BE2C (cell line): ENCODE data around the gene SNX3. TPM values are rescaled to one million over a fixed set of nuclear protein-coding genes. Genes with fewer than 3 reads are reported as not detected.
"Not testable (repeated sequence)": the region's sequence is repeated elsewhere in the genome, so short reads cannot be mapped to it uniquely, and the experiment has no call there.

ENCODE experiments used
- DNase-seq: peaks from one replicate; pipeline ENCODE4 v3.0.0-alpha.2; 2020
- H3K27me3 ChIP-seq: fragments of 250-450 bp; sonication (Bioruptor Pico); 2 replicates; pipeline ENCODE4 v1.5.1; 2020; ENCODE audit warnings: mild to moderate bottlenecking
- H3K36me3 ChIP-seq: fragments of 250-450 bp; sonication (Bioruptor Pico); 2 replicates; pipeline ENCODE4 v1.5.1; 2020; ENCODE audit warnings: mild to moderate bottlenecking
- H3K4me1 ChIP-seq: fragments of 250-450 bp; sonication (Bioruptor Pico); 2 replicates; pipeline ENCODE4 v1.5.1; 2020
- H3K4me3 ChIP-seq: 2 replicates; pipeline ENCODE4 v1.5.1; 2011; ENCODE audit warnings: low read depth, low read length
- H3K9me3 ChIP-seq: fragments of 250-450 bp; sonication (Bioruptor Pico); 2 replicates; pipeline ENCODE4 v1.5.1; 2020
- polyA plus RNA-seq: library from polyadenylated mRNA; unstranded; fragments of >200 nt; gene quantifications from one replicate; pipeline ENCODE4 v1.2.1, GENCODE V29; 2012; ENCODE audit warnings: low read depth, missing spikeins; ENCODE audit not compliant: insufficient read length, insufficient read depth
- TF ChIP-seq, protein P1 (sequence below): IDR thresholded peaks from 2 replicates; pipeline ENCODE4 v1.5.1; 2012; ENCODE audit warnings: mild to moderate bottlenecking, low read depth, low read length

The SNX3 gene
- polyA plus RNA-seq, result 183 TPM

DNA sequence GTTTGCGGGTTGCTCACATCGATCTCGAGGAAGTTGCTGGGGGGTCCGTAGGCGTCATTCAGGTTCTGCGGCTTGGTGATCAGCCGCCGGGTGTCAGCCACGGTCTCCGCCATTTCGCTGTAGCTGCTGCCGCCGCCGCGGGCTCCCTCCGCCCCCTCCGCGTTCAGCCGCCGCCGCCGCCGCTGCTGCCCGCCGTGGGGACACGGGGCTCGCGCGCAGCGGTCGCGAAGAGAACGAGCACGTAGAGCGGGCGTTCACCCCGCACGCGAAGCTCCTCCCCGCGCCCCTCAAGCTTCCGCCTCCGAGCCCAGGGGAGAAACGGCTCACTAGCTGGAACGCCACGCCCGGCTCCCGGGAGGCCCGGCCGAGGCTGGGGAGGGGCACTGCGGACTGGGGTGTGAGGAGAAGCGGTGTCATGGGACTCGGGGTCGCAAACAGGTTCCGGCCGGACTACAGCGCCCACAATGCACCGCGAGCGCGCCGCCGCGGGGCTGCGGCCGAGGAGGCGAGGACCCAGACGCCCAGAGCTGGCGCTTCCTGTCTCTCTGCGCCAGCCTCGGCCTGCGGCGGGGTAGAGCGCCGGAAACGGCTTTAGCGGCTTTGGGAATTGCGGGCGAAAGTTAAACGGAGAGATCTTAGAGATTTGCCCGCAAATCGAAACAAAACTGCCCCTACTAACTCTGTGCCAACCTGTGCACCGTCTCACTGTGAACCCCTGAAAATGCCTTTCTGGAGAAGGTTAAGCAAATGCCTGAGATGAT is at the start of gene SNX3:
TSS of gene SNX3 (minus strand) at position 232 of the 761 bp plus-strand sequence. CDS start at position 113, 119 bp downstream.
- DNase-seq, result peak; percentile 97
- Histone ChIP-seq H3K4me1 (no peaks in the 10 kb centered on the region), H3K9me3 (no peaks in the 10 kb centered on the region), H3K27me3 (no peaks in the 10 kb centered on the region), H3K4me3 (peak within 1 kb of the TSS; percentile 72), H3K36me3 (peaks cover 1% of the 10 kb centered on the region; the same call in 1 of the 2 replicates)
- TF ChIP-seq, protein P1, sequence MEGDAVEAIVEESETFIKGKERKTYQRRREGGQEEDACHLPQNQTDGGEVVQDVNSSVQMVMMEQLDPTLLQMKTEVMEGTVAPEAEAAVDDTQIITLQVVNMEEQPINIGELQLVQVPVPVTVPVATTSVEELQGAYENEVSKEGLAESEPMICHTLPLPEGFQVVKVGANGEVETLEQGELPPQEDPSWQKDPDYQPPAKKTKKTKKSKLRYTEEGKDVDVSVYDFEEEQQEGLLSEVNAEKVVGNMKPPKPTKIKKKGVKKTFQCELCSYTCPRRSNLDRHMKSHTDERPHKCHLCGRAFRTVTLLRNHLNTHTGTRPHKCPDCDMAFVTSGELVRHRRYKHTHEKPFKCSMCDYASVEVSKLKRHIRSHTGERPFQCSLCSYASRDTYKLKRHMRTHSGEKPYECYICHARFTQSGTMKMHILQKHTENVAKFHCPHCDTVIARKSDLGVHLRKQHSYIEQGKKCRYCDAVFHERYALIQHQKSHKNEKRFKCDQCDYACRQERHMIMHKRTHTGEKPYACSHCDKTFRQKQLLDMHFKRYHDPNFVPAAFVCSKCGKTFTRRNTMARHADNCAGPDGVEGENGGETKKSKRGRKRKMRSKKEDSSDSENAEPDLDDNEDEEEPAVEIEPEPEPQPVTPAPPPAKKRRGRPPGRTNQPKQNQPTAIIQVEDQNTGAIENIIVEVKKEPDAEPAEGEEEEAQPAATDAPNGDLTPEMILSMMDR, result no peak; the same call in 1 of the 2 replicates

DNA sequence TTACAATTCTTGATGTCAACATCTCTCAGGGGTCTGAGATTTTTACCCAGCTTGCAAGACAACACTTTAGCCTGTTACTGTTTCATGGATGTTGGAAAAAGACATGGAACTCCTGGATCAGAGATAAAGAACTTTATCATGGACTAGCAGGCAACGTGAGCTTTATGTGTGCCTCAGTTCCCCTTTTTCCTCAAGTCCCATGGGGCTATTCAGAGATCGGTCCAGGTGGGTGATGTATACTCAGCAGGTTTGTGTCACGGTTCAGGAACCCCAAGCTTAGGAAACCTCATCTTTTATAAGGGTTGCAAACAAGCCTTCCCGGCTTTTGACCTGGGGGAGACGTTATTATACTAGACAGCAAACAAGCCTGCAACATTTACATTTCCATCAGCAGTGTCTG is 49.0 kb upstream of the SNX3 start:
- H3K4me1 ChIP-seq, result no peaks in the 10 kb centered on the region
- no peaks in the 10 kb centered on the region for H3K27me3 ChIP-seq
- H3K9me3 ChIP-seq, result no peaks in the 10 kb centered on the region
- H3K4me3 ChIP-seq, result no peak overlapping the region
- H3K36me3 ChIP-seq, result no peaks in the 10 kb centered on the region
- TF ChIP-seq, protein P1, result no peak
- no peak for DNase-seq

DNA sequence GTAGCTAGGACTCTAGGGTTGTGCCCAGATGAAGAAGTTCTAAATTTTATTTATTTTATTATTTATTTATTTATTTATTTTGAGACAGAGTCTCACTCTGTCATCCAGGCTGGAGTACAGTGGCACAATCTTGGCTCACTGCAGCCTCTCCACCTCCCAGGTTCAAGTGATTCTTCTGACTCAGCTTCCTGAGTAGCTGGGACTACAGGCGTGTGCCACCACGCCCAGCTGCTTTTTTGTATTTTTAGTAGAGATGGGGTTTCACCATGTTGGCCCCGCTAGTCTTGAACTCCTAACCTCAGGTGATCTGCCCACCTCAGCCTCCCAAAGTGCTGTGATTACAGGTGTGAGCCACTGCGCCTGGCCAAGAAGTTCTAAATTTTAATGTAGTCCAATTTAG is 47.8 kb upstream of the SNX3 start:
- not testable (repeated sequence) for H3K9me3 ChIP-seq, H3K4me1 ChIP-seq, H3K36me3 ChIP-seq, H3K4me3 ChIP-seq, DNase-seq, H3K27me3 ChIP-seq

DNA sequence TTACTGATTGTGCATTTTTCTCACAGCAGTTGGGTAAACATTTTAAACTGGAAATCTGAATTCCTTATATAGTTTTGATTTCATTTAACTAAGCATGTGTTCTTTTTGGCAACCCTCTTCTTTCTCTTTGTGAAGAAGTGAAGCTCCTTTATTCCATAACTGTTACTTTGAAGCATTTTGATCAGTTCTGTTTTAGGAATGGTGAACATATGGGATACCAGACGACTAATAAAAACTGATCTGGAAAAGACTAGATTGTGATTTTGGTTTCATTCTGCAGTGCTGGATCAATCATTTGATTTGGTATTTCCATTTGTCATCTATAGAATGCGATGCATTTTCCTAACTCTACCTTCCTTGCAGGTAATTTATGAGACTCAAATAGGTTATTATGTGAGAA is 43.8 kb upstream of the SNX3 start:
- H3K4me3 ChIP-seq, result no peak overlapping the region
- no peaks in the 10 kb centered on the region for H3K9me3 ChIP-seq
- TF ChIP-seq, protein P1, result no peak
- H3K36me3 ChIP-seq, result no peaks in the 10 kb centered on the region
- DNase-seq, result no peak
- no peaks in the 10 kb centered on the region for H3K4me1 ChIP-seq
- no peaks in the 10 kb centered on the region for H3K27me3 ChIP-seq

DNA sequence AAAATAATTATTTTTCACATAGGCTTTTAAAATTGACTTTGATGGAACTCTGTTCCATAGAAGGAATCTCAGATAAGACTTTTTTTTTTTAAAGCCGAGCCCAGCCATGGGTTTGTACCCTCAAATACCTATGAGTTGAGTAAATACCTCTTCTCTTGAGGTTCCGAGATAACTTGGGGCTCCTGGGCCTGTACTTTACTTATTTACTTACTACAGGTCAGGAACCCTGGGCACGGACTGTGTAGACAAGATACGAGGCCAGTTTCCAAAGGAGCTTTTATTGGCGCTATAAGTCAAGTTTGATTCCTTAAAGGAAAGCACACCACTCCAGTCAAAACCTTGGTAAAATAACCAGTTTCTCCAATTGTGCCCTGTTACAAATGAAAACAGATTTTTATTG is 41.5 kb upstream of the SNX3 start:
- H3K4me1 ChIP-seq, result no peaks in the 10 kb centered on the region
- TF ChIP-seq, protein P1, result no peak
- no peaks in the 10 kb centered on the region for H3K27me3 ChIP-seq
- no peak for DNase-seq
- H3K36me3 ChIP-seq, result no peaks in the 10 kb centered on the region
- H3K9me3 ChIP-seq, result no peaks in the 10 kb centered on the region
- no peak overlapping the region for H3K4me3 ChIP-seq

DNA sequence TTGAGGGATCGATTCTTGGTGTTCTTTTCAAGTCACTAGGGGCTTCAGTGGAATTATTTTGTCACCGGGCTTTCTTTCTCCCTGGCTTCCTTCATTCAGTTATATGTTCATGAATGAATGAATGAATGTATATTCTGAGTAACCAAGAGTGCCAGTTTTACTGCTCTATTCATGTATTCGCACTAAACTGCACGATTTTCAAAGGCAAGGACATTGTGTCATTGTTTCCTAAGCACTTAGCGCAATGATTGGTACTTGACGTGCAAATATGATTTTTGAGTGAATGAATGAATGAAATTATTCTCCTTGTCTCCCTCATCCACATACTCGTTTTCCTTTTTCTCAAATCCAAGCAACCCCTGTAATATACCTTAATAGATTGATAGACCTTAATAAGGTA is 34.8 kb upstream of the SNX3 start:
- TF ChIP-seq, protein P1, result no peak
- Histone ChIP-seq H3K9me3 (no peaks in the 10 kb centered on the region), H3K4me1 (no peaks in the 10 kb centered on the region), H3K27me3 (no peaks in the 10 kb centered on the region), H3K4me3 (peak overlapping the region; percentile 98), H3K36me3 (no peaks in the 10 kb centered on the region)
- no peak for DNase-seq
